Loucy (cell line): ENCODE data around the gene CCS.

Source experiments
- EZH2phosphoT487 ChIP-seq: fragments of 200-600 bp; IDR thresholded peaks from 2 replicates; pipeline ENCODE4 v1.6.1; 2018; ENCODE audit warnings: antibody characterized with exemption, mild to moderate bottlenecking, moderate library complexity, borderline replicate concordance
- TF ChIP-seq, protein P1 (sequence below): fragments of 200-600 bp; sonication (generic); conservative IDR thresholded peaks from 2 replicates; pipeline ENCODE4 v1.5.1; 2014; ENCODE audit warnings: mild to moderate bottlenecking, antibody characterized with exemption, low read length

- TF ChIP-seq, protein P1, sequence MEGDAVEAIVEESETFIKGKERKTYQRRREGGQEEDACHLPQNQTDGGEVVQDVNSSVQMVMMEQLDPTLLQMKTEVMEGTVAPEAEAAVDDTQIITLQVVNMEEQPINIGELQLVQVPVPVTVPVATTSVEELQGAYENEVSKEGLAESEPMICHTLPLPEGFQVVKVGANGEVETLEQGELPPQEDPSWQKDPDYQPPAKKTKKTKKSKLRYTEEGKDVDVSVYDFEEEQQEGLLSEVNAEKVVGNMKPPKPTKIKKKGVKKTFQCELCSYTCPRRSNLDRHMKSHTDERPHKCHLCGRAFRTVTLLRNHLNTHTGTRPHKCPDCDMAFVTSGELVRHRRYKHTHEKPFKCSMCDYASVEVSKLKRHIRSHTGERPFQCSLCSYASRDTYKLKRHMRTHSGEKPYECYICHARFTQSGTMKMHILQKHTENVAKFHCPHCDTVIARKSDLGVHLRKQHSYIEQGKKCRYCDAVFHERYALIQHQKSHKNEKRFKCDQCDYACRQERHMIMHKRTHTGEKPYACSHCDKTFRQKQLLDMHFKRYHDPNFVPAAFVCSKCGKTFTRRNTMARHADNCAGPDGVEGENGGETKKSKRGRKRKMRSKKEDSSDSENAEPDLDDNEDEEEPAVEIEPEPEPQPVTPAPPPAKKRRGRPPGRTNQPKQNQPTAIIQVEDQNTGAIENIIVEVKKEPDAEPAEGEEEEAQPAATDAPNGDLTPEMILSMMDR, result no peak
- no peak for TF ChIP-seq EZH2phosphoT487
These were observed 23.6 kb downstream of the CCS start, which contains the start of gene RBM14 for GRCh38 chr11:66616379-66617154.
